COLO829 (cell line): ENCODE results near the gene SLC25A26.
A peak's percentile ranks its signal among the peaks of the same experiment; 100 is the strongest.

Experiments
- DNase-seq: peaks from one replicate; pipeline ENCODE4 v3.0.0; 2012; ENCODE audit warnings: low spot score

Gene SLC25A26

GRCh38 chr3:66396888-66397287 is 176.1 kb downstream of the SLC25A26 start:
- DNase-seq, result no peak

GRCh38 chr3:66397745-66398144 is 176.9 kb downstream of the SLC25A26 start:
- no peak for DNase-seq

- no peak for DNase-seq
Measured at GRCh38 chr3:66398228-66399025, 177.6 kb downstream of the SLC25A26 start.

GRCh38 chr3:66399529-66400232 is 178.9 kb downstream of the SLC25A26 start:
- no peak for DNase-seq

GRCh38 chr3:66400411-66401156 is 179.8 kb downstream of the SLC25A26 start:
- DNase-seq, result no peak

GRCh38 chr3:66401157-66401550 is 180.4 kb downstream of the SLC25A26 start:
- no peak for DNase-seq

GRCh38 chr3:66401675-66402491 is 181.1 kb downstream of the SLC25A26 start:
- DNase-seq, result no peak

GRCh38 chr3:66402596-66403290 is 181.9 kb downstream of the SLC25A26 start:
- DNase-seq, result no peak

- DNase-seq, result no peak
Measured at GRCh38 chr3:66403323-66403990, 182.7 kb downstream of the SLC25A26 start.

- no peak for DNase-seq
Measured at GRCh38 chr3:66404197-66404596, 183.4 kb downstream of the SLC25A26 start.

GRCh38 chr3:66404903-66405700 is 184.3 kb downstream of the SLC25A26 start:
- DNase-seq, result no peak

GRCh38 chr3:66405701-66406091 is 184.9 kb downstream of the SLC25A26 start:
- DNase-seq, result no peak

- DNase-seq, result no peak
Measured at GRCh38 chr3:66406163-66406562, 185.4 kb downstream of the SLC25A26 start.

- DNase-seq, result no peak
Measured at GRCh38 chr3:66406831-66407610, 186.2 kb downstream of the SLC25A26 start.

GRCh38 chr3:66407611-66408218 is 186.9 kb downstream of the SLC25A26 start:
- peak; percentile 89 for DNase-seq

- DNase-seq, result no peak
Measured at GRCh38 chr3:66409771-66410754, 189.3 kb downstream of the SLC25A26 start.

- DNase-seq, result no peak
Measured at GRCh38 chr3:66410976-66411375, 190.2 kb downstream of the SLC25A26 start.
